Left colon (tissue), 2 donors: ENCODE data around the gene C11orf68. TPM values are rescaled to one million over a fixed set of nuclear protein-coding genes. Genes with fewer than 3 reads are reported as not detected.
A peak's percentile ranks its signal among the peaks of the same experiment; 100 is the strongest.

Source experiments
- ATAC-seq: fragments of 200-7000 bp; cut with Tn5 transposase; one replicate; pipeline ENCODE4 v1.9.1; 2020; ENCODE audit warnings: mild to moderate bottlenecking, moderate library complexity
- DNase-seq, 2 donors: peaks; one replicate each; pipeline ENCODE4 v3.0.0-alpha.2; 2020
- intact Hi-C, 2 donors: fragments of 100-400 bp; cut with DNase I in 1 of 2; cut with micrococcal nuclease in 1 of 2; formaldehyde crosslinking; loops; one replicate each; pipeline versions ENCODE4 v1.11.2 to v1.14.0; 2022; cut with DNase I, micrococcal nuclease
- total RNA-seq, 2 donors: library from RNA; stranded (reverse); fragmentation: NEBNext Ultra II Directional; extraction: Animal tissue kit (Norgen Biotek cat#: 25700); gene quantifications; one replicate each; pipeline ENCODE4 v1.2.1, GENCODE V29; 2021
- donor health status: DM: no; HTN: no; CAD: no.
- donor health status: DM: yes; HTN: yes; CAD: no.

The C11orf68 gene
- total RNA-seq, 2 donors from 2014 or later = 18.6 to 29.3 TPM

GRCh38 chr11:65945941-65946558 lies 27.2 kb upstream of the C11orf68 start:
- ATAC-seq (no peak), DNase-seq (no peak)
- intact Hi-C loops = no loop called here

- no peak for ATAC-seq
- intact Hi-C loops = no loop called here
- no peak for DNase-seq
Observed at GRCh38 chr11:65945430-65945911, 26.6 kb upstream of the C11orf68 start, which contains the start of gene TSGA10IP. Gene TSGA10IP, plus strand, starts transcription at chr11:65945480. Its CDS starts 196 bp downstream, at chr11:65945676.

GRCh38 chr11:65944767-65945166 lies 25.9 kb upstream of the C11orf68 start:
- DNase-seq (no peak), ATAC-seq (no peak)
- intact Hi-C loops = no loop called here

- ATAC-seq = no peak
- intact Hi-C loops = no loop called here
Observed at GRCh38 chr11:65944191-65944590, 25.3 kb upstream of the C11orf68 start.

GRCh38 chr11:65942531-65942930 lies 23.7 kb upstream of the C11orf68 start:
- intact Hi-C loops = no loop called here
- ATAC-seq = no peak
- DNase-seq = no peak

More at GRCh38 chr11:65944191-65944590, 25.3 kb upstream of the C11orf68 start:
- no peak for DNase-seq

- ATAC-seq = no peak
- intact Hi-C loops = no loop called here
- DNase-seq = no peak
Observed at GRCh38 chr11:65941720-65942310, 23.0 kb upstream of the C11orf68 start.

GRCh38 chr11:65937766-65938165 lies 18.9 kb upstream of the C11orf68 start:
- DNase-seq (no peak), ATAC-seq (no peak)
- intact Hi-C loops = no loop called here

GRCh38 chr11:65934014-65934413 lies 15.2 kb upstream of the C11orf68 start:
- ATAC-seq = no peak
- no peak for DNase-seq
- intact Hi-C loops = no loop called here

GRCh38 chr11:65932558-65932919 lies 13.7 kb upstream of the C11orf68 start:
- intact Hi-C loops = no loop called here
- ATAC-seq = no peak

GRCh38 chr11:65931773-65932557 lies 13.1 kb upstream of the C11orf68 start:
- DNase-seq = no peak
- ATAC-seq = no peak
- intact Hi-C loops = no loop called here

More at GRCh38 chr11:65932558-65932919, 13.7 kb upstream of the C11orf68 start:
- no peak for DNase-seq

GRCh38 chr11:65928667-65929066 lies 9.8 kb upstream of the C11orf68 start:
- ATAC-seq (no peak), DNase-seq (no peak)
- intact Hi-C loops = no loop called here

- DNase-seq (peak; percentile 46 to 64), ATAC-seq (peak; percentile 32)
- intact Hi-C loops = no loop called here
Observed at GRCh38 chr11:65927904-65928397, 9.1 kb upstream of the C11orf68 start.

- DNase-seq (no peak), ATAC-seq (no peak)
- intact Hi-C loops = no loop called here
Observed at GRCh38 chr11:65925397-65925796, 6.5 kb upstream of the C11orf68 start.

GRCh38 chr11:65922565-65922964 lies 3.7 kb upstream of the C11orf68 start:
- DNase-seq = no peak
- no peak for ATAC-seq
- intact Hi-C loops = no loop called here

GRCh38 chr11:65921876-65922275 lies 3.0 kb upstream of the C11orf68 start:
- DNase-seq = no peak
- ATAC-seq = no peak
- intact Hi-C loops = no loop called here

- ATAC-seq (no peak), DNase-seq (no peak)
- intact Hi-C loops = no loop called here
Observed at GRCh38 chr11:65921033-65921555, 2.2 kb upstream of the C11orf68 start.

GRCh38 chr11:65920372-65920802 lies 1.5 kb upstream of the C11orf68 start:
- DNase-seq = peak in 1 of 2 donors; percentile 49
- ATAC-seq = no peak
- intact Hi-C loops = no loop called here

- intact Hi-C loops = no loop called here
- DNase-seq (peak; percentile 65 to 68), ATAC-seq (peak; percentile 25)
Observed at GRCh38 chr11:65919573-65920371, 910 bp upstream of the C11orf68 start.

GRCh38 chr11:65919141-65919572 lies 295 bp upstream of the C11orf68 start, which contains the start of gene DRAP1:
Gene DRAP1, plus strand, starts transcription at chr11:65919426. Its CDS starts 76 bp downstream, at chr11:65919502.
- ATAC-seq (peak; percentile 89), DNase-seq (peak; percentile 99)
- intact Hi-C loops = no loop called here
